Measurements from ENCODE around the gene NXT1.

DNA sequence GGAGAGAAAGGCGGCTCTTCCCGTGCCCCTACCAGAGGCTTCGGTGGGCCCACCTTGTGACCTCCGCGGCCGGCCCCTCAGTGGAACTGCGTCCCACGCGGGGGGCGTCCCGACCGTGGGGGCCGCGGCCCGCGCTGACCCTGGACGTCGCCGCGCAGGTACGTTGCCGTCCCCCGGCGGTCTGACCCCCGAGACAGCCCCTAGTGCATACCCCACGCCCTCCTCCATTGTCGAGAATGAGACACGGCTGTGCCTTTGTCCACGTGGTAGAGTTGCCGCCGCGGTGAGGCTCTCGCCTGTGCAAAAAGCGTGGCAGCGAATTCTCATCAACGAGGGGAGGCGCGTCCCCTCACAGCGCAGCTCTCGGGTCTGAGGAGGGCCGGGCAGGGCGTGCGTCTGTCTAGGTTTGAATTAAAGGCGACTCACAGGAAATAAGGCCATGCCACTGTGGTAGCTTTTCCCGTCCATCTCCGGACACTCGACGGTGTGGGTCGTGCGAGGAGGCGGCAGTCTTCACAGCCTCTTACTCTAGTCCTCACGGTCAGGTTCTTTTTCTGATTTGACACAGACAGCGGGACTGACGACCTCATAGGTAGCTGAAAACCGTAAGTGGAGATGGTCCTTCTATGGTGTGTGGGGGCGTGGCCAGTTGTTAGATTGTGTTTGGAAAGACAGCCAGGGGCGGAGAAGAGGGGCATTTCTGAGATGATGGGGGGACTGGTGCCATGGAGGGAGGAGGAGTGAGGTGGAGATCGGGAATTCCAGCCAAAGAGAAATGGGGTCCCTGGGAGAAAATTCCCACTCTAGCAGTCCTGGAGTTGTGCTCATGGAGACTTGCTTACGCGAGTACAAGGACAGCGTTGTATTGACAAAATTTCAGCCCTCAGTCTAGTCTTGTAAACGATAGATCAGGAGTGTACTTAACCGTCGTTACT is 580 bp downstream of the NXT1 start:
- TF ChIP-seq FOXK2 (IDR thresholded peaks at IDR 0.05) (no peak), ELF4 (IDR thresholded peaks at IDR 0.05) (no peak), FOXM1 (IDR thresholded peaks at IDR 0.05; ENCODE audit: borderline replicate concordance) (no peak), SUZ12 (IDR thresholded peaks at IDR 0.05) (no peak), BHLHE40 (IDR thresholded peaks at IDR 0.05; ENCODE audit: borderline replicate concordance) (no peak), ZNF384 (IDR thresholded peaks at IDR 0.05) (no peak), SP1 (IDR thresholded peaks at IDR 0.05) (no peak), NFRKB (IDR thresholded peaks at IDR 0.05) (no peak), LEF1 (IDR thresholded peaks at IDR 0.05; ENCODE audit: borderline replicate concordance) (no peak), ARNT (IDR thresholded peaks at IDR 0.05) (no peak), TARDBP (IDR thresholded peaks at IDR 0.05) (peak; percentile 79), FOXA1 (IDR thresholded peaks at IDR 0.05) (no peak), CTBP1 (IDR thresholded peaks at IDR 0.05; ENCODE audit: borderline replicate concordance) (no peak)

All from HEK293T (cell line).